NCI-H1436 treated with DMSO at 0.1 percent for 48 hours (cell line): Measurements from ENCODE around the gene NCS1.

Experiments
- DNase-seq: peaks from one replicate; lab custom pipeline; 2025; lab: John Stamatoyannopoulos, UW

The NCS1 gene

DNA sequence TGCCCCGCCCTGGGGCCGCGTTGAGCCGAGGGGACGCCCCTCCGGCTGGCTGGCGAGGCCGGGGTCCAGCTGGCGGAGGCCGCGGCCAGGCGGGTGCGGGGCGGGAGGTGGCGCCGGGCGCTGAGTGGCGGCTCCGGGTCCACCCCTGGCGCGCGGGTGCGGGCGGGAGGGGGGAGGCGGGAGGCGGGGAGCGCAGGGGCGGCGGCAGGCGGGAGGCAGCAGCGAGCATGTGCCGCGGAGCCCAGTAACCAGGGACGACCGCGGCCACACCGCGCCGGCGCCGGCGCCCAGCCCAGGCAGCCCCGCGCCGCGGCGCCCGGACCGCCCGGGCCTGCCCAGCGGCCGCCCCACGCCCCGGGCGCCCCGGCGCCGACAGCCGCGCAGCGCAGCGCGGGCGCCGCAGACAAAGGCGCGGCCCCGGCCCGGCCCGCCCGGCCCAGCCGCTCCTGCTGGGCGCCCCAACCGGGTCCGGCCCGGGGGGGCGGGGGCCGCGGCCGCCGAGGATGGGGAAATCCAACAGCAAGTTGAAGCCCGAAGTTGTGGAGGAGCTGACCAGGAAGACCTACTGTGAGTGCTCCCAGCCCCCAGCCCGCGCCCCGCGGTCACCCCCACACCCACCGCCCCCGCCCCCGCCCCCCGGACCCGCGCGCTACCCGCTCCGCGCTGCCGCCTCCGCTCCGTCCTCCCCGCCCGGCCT lies at the start of gene NCS1:
Gene NCS1, plus strand, starts transcription at position 244 of the 697 bp plus-strand sequence. Its CDS starts 260 bp downstream, at position 504.
- no peak for DNase-seq

DNA sequence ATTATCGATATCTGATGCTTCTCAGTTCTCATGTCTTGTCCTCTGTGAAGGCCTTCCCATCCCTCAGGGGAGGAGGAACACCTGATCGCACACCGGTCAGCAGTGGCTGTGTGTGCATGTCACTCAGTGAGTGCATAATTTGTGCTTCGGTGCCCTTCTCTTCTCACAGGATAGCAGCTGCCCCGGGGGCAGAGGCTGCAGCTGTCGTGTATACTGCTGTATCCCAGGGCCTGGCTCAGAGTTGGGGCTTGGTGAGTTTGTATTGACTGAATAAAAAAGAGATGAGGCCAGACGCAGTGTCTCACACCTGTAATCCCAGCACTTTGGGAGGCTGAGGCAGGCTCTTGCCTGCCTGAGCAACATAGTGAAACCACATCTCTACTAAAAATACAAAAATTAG lies 49.7 kb upstream of the NCS1 start:
- no peak for DNase-seq

DNA sequence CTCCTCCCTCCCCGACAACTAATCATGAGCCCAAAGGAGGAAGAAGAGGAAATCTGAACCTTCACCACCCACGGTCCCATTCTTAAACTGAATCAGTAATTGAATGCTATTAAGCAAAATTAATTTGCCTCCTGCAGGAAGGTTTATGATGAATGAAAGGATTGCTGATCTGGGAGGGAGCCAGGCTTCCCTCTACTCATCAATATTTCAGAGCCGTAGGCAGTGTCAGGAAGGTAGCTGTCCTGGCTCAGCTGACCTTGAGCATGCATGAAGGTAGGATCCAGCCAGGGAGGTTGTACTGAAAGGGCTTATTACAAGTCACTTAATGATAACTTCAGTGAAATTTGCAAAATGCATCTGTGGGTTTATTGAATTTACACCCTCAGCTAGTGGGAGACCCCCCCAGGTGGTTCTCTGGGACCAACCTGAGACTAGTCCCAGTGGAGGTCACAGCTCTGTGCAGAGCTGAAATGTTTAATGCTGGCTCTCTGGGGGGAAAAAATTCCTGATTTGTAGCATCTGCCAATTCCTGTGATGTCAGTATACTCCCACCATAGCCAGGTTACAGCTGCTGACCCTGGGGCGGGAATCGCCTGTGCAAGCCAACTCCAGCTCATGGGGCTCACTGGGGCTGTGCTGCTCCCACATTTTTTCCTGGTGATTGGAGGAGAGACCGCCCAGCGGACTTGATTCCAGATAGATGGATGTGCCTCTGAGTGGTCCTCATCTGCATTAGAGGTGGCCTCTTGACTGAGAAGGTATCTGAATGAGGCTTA lies 47.9 kb upstream of the NCS1 start:
- no peak for DNase-seq

DNA sequence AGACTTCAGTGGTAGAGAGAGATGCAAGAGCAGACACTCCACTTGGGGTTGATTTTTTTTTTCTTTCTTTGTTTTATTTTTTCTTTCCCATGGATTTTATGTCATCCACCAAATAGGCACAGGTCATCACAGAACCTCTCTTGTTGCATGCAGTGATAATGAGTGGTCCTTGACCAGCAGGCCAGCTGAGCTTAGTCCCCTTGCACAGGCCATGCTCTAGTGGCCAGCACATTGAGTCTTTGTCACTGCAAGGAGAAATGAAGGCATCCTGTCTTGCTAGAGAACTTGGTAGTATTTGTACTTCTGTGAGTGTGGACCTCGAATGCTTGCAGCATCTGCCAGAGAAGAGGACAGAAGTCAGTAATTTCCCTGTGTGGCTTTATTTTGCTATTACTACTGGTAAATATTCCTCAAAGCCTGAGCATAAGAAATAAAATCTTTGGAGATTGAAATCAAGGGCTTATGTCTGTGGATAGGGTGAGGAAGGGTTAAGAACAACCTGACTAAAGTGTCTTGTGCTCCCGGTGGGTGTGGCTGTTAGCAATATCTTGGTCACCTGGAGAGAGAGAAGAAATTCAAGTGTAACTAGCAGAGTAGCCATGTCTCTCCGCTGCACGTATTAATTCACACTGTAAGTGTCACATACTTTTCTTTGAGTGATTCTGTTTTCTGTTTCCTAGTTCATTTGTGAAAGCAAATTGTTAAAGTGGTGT lies 45.3 kb upstream of the NCS1 start:
- DNase-seq: no peak

DNA sequence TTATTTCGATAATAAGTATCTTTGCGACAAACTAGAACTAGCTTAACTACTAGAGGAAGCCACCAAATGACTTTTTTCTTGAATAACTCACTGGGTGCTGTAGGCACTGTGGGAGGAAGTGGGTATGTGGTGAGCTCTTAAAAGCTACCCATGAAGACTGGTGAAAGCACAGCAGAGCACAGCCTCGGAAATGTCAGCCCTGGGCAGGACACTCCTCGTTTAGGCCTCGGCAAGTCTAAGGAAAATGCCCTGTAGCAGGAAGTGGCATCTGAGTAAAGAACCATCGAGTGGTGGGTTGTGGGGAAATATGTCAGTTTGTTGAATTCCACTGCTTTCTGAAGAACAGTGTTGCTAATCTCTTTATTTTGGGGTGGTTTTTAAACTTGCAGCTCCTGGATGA lies 44.0 kb upstream of the NCS1 start:
- no peak for DNase-seq

DNA sequence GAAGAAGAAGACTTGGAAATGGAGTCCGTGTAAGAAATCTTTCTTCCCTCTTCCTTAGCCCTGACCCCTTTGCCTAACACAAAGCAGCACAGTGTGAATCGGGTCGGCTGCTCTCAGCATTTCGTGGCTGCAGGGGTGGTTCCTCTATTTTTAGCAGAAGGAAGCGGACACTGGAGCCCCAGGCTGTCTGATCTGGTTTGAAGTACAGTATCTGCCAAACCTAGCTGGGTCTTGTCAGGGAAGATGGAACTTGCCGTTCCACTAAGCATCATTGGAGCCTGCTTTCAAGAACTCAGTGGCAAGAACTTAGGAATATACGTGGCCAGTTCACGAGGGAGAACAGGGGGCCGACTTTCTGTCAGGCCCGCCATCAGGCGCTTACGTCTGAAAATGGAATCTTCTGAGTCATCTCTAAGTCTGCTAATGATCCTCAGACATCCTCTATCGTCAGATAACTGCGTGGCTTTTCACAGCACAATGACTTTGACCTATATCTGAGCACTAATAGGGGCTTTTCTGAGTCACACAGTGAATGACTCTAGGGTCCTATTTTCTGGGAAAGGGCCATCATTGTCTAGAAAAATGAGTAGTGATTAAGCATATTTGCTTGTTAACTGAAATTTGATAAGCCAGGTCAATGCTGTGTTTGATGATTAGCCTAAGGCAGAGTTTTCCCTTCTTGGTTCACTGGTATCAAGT lies 43.3 kb upstream of the NCS1 start:
- peak; percentile 22 for DNase-seq

DNA sequence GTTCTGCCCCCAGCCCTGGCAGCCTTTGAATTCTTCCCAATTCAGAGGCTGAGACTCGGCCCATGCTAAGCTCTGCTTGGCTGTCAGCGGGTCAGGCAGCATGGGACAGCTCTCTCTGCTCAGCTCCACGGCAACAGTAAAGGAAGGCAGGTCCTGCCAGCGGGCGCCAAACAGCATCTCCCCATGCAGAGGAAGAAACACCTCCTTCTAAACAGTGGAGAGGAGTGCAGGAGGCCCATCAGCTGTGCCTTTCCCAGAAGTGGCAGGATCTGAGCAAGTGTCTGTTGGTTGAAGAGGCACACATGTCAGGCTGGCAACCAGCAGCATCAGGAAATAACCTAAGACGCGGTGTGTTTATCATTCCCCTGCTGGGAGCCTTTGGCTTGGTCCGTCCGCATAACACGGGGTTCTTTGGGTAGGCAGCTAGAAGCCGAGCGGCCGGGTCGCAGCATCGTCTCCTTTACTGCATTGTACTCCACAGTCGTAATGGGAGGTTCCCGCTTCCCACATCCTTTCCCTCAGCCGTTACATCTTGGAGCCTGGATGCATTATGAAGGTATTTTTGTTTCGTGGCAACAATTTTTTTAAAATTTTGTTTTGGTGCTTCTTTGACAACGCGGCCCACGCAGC lies 42.7 kb upstream of the NCS1 start:
- no peak for DNase-seq

DNA sequence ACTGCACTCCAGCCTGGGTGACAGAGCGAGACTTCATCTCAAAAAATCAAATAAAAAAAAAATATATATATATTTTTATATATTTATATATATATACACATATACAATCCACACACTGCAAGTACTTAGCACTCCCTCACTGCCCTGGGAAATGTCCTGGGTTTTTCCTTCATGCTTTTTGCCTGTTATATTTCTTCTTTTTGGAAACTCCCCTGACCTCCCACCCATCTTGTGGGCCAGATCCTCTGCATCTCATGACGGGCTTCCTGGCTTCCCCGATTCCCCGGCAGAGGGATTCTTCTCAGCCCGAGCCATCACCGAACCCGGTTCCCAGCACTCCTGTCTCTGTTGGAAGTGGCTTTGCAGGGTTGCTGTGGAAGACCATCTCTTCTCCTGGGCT lies 39.5 kb upstream of the NCS1 start:
- no peak for DNase-seq

DNA sequence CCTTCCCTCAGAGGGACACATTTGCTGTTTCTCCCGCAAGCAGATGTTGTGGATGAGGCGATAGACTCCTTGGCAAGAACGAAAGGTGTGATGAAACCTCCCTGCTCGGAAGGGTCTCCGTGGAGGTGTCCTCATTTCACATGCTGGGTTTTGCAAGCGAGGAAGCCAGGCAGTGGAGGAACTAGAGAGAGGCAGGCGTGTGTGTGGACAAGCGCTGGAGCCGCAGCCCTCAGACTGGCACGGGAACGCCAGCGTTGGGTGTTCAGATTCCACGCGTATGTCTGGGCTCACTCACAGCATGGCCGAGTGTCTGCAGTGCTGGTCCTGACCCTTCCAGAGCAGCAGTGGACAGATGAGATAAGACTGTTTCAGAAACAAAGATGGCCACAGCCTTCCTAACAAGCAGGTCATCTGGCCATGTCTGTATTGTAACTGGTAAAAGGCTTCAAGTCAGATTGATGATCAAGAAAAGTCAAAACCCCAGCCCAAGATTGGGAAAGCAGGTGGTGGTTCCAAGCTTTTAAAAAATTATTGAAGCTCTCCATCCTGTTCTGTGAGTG lies 35.0 kb upstream of the NCS1 start:
- DNase-seq: no peak

DNA sequence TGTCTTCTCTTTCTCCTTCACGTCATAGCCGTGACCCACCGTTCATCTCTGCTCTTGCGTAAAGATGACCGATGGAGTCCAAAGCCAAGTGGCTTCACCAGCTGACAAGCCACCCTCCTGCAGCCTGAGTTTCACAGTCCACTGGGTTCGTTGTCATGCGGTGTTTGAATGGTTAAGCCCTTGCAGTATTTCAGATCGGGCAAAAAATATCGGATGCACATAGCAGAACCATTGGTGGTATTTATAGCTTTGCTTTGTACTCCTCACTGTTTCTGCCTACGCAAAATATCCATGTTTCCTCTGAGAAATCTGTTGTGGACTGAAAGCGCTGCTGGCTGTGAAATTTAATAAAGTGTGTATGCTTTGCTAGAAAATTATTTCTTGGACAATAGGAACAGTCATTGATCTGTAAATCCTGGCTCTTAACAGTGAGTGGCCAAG lies 34.5 kb upstream of the NCS1 start:
- no peak for DNase-seq

DNA sequence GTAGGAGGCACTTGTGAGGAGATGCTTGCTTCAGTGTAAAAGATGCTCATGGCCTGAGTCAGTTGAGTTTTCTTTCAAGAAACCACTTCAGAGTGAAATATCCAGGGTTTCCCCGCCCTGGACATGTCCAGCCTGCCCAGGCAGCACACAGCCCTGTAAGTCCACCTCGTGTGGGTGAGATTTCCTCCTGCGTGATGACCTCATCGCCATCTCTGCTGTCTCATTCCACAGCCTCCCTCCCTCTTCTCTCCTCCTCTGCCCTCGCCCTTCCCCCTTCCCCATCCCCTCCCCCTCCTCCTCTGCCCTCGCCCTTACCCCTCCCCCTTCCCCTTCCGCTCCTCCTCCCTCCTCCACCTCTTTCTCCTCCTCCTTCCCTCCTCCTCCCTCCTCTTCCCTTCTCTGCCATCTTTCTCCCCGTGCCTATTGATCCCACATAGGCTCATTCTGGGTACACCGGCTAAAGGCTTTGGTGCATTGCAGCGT lies 34.0 kb upstream of the NCS1 start:
- DNase-seq: no peak

DNA sequence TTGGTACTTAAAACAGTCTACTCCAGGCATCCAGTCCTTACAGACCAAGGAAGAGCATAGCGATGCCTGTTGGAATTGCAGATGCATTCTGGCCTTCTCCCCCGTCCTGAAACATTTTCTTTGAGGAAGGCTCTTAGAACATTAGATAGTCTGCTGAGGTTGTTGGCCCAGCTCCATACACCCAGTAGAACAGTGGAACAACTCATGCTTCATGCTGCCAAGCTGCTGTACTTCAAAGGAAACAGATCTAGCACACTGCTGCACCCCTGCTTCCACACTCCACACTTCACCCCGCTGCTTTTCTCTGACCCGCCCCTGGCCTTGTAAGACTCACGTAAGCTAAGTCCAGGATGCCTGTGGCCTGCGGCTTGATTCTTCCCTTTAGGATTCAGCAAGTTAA lies 33.4 kb upstream of the NCS1 start:
- DNase-seq: no peak

DNA sequence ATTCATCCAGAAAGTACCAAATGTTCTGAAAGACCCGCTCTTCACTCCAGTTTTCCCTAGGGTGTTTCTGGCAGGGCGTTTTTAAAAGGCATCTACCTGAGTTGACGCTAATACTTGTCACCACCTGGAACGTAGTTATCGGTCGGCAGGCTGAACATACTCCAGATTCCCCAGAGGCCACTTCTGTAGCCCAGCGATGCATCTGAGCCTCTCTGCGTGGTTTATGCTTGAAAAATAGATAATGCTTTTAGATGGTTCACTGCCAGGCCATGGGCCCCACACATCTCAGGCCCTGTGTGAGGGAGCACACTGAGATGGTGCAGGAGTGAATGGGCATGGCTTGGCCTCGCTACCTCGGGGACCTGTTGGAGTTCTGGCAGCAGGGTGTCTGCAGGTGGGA lies 33.0 kb upstream of the NCS1 start:
- peak; percentile 43 for DNase-seq

DNA sequence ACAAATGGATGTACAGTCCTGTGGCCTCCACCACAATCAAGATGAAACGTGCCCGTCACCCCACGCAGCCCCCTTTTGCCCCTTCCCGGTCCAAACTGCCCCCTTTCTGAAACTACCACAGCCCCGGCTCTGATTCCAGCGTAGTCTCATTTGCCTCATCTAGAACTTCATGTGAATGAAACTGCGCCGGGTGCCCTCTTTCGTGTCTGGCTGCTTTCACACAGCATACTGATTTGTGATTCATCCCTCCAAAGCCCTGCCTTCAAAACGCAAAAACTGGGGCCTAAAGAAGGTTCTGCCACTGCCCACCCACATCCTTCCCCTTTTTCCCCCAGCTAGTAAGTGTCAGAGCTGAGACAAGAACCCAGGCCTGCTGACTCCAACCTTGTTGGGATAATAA lies 31.5 kb upstream of the NCS1 start:
- no peak for DNase-seq

DNA sequence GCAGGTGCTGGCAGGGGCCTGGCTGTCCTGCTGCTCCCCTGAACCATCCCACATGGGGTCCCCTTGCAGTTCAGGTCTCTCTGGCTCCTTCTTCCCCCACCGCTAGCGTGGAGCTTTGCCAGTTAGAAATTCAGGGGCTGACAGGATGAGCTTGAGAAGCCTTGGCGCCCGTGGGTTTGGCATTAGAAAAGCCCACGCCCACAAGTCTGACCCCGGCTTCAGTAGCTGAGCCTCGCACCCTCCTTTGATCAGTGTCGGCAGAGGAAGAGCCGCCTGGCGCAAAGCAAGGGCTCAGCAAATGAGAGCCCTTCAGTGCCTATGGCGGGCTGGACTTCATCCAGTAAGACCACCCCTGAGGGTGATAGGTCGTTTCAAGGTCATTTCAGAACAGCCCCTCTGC lies 30.1 kb upstream of the NCS1 start:
- DNase-seq: no peak

DNA sequence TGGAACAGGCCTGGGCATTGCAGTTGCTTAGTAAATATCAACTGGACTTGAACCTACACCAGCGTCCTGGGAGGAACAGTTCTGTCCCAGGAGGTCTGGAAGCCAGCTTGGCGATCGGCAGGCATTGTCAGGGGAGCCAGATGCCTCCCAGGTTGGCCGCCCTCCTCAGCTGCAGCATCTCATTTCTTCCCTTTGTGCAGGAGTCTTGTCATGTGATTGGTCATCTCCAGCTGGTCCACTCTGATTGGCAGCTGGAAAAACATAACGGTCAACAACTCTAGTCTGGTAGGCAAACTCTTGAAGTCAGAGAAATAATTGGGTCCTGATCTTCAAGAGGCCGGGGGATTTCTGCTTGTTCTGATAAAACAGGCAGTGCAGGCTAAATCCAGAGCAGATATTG lies 29.6 kb upstream of the NCS1 start:
- no peak for DNase-seq

DNA sequence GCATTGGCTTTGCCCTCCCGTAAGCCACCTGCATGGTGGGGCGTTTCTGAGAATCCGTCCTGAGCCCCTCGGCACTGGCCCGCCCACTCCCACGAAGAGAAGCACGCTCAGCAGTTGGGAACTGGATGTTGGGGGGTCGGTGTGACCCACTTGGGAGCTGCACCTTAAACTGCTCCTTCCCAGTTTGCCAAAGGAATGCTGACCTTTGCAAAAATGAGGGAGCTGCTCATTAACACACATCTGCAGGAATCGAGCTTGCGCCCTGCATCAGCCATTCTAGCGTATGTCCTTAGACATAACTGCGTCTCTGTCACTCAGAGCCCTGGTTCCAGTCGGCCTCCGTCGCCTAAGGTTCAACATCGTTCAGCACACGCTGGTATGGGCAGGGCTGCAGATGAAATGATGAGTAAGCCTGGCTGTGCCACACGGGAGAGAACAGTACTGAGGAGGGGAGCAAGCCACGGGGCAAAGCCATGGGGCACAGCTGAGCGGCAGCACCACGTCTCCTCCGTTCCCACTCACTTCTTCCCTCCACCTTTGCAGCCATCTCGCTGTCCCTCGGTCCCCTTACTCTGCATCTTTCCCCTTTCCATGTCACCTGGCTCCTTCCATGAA lies 28.8 kb upstream of the NCS1 start:
- DNase-seq: no peak

DNA sequence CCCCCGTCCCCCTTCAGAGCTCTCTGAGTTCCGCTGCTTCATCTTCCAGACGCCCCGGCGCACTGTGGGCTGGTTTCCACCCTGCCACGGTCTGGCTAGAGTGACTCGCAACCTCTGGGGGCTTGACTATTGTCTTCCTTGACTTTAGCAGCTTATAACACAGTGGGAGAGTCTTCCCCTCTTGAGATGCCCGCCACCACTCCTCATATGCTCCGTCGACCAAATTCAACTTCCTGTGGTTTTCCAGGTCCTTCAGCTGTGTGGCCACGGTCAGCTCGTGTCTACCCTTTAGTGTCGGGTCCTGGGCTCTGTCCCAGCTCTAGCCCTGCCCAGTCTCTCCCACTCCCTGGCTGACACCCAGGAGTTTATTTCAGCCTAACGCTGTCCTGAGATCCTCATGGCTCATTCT lies 28.2 kb upstream of the NCS1 start:
- DNase-seq: no peak

DNA sequence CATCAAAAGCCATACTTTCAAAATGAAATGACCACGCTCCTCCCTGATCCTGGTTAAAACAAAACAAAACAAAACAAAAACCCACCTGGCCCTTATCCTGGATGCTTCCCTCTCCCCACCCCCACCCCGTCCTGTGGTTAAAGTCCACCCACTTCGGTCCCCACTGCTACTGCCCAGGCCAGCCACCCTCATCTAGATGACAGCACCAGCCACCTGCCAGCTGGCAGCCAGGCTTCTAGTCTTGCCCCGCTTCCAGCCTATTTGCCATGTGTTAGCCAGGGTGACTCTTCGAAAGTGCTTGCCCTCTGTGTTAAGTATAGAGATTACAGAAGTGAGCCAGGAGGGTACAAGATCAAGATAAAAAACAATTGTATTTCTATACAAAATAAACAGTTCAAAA lies 27.5 kb upstream of the NCS1 start:
- no peak for DNase-seq

DNA sequence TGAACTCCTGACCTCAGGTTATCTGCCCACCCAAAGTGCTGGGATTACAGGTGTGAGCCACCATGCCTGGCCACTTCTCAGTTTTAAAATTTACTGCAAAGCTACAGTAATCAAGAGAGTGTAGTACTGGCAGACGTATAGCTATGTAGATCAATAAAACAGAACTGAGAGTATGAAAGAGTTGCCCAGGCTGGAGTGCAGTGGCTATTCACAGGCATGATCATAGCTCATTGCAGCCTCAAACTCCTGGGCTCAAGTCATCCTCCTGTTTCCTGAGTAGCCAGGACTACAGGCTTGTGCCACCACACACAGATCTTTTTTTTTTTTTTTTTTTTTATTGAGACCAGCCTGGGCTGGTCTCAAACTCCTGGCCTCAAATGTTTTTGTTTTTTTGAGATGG lies 26.5 kb upstream of the NCS1 start:
- no peak for DNase-seq

DNA sequence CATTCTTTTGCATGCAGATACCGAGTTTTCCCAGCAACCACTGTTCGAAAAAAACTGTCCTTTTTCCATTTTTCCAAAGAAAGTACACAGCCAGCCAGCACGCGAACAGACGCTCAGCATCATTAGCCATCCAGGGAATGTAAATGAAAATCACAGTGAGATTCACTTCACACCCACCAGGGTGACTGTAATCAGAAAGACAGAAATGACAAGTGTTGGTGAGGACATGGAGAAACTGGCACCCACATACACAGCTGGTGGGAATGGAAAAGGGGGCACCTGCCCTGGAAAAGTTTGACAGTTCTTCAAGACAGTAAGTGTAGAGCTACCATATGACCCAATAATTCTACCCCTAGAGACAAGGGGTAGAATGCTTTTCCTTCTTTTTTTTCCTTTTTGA lies 25.0 kb upstream of the NCS1 start:
- DNase-seq: no peak
